Ramos (cell line): ENCODE measurements around the gene C1QTNF4.
"Not testable (repeated sequence)": the region's sequence is repeated elsewhere in the genome, so short reads cannot be mapped to it uniquely, and the experiment has no call there.

ENCODE experiments used
- in situ Hi-C: fragments of 300-500 bp; cut with MboI; formaldehyde crosslinking; loops from one replicate; pipeline ENCODE4 v1.14.3; 2022; ENCODE audit warnings: low sequenced_read_pairs; ENCODE audit not compliant: unreplicated experiment

Gene C1QTNF4

GRCh38 chr11:47571357-47571729, 22.9 kb downstream of the C1QTNF4 start:
- in situ Hi-C loops = no loop called here

- in situ Hi-C loops = no loop called here
Observed at GRCh38 chr11:47570651-47571356, 23.4 kb downstream of the C1QTNF4 start.

GRCh38 chr11:47569646-47570045, 24.6 kb downstream of the C1QTNF4 start:
- in situ Hi-C loops = no loop called here

GRCh38 chr11:47566149-47566698, 28.0 kb downstream of the C1QTNF4 start:
- in situ Hi-C loops = no loop called here

GRCh38 chr11:47565340-47566148, 28.7 kb downstream of the C1QTNF4 start, which contains the start of gene PTPMT1:
PTPMT1 (plus strand) TSS chr11:47565599; CDS start chr11:47565623, 24 bp downstream.
- in situ Hi-C loops = no loop called here

DNA sequence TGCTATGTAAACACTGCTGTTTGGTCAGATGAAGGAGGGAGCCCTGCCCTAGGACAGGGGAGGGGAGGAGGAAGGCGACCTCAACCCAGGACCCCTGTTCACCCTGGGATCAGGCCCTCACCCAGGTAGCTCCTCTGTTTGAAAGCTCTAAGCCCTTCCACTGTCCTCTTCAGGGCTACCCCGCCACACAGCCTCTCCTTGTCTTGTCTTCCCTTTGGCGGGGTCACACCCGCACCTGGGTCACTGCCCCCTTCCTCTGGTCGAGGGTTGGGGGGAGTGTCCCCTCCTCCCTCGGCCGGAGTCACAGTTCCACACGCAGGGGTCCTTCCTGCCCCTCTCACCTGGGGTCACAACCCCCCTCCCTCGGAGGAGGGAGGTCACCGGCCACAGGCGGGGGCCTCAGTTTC, 29.3 kb downstream of the C1QTNF4 start:
- in situ Hi-C loops = no loop called here

- in situ Hi-C loops = not testable (repeated sequence)
Observed at GRCh38 chr11:47564366-47564765, 29.8 kb downstream of the C1QTNF4 start.

GRCh38 chr11:47562393-47562792, 31.8 kb downstream of the C1QTNF4 start:
- in situ Hi-C loops = not testable (repeated sequence)

DNA sequence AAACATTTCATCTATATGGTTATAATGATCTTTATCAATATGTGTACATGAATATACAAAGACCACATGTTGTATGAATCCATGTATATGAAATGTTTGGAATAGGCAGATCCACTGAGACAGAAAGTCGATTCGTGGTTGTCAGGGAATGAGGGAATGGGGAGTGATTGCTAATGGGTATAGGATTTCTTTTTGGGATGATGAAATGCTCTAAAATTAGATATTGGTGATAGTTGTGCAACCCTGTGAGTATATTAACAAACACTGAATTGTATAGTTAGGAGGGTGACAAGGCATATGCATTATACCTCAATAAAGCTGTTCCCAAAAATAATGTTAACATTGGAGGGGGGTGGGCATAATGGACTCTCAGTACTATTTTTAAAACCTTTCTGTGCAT, 33.8 kb downstream of the C1QTNF4 start:
- in situ Hi-C loops = no loop called here

GRCh38 chr11:47558695-47559094, 35.5 kb downstream of the C1QTNF4 start:
- in situ Hi-C loops = no loop called here

GRCh38 chr11:47557004-47557403, 37.2 kb downstream of the C1QTNF4 start:
- in situ Hi-C loops = not testable (repeated sequence)

DNA sequence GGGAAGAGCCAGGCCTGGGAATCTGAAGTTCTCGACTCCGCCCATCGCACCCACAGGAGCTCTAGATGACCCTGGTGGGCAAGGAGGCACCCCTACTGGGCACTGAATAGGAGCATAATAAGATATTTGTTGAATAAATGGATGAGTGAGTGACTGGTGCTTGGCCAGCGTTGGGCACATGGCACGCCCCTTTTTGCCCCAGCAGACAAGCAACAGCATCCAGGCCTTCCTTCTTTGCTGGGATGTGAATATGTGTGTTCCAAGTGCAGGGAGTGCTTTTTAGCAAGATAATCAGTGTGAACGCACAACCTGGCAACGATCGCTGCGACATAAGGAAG, 40.8 kb downstream of the C1QTNF4 start:
- in situ Hi-C loops = no loop called here

GRCh38 chr11:47552566-47553405, 41.4 kb downstream of the C1QTNF4 start, which contains the start of gene CELF1:
CELF1 (minus strand) TSS chr11:47553132; CDS start chr11:47499523, 53,609 bp downstream.
- in situ Hi-C loops = no loop called here

- in situ Hi-C loops = no loop called here
Observed at GRCh38 chr11:47552056-47552565, 42.1 kb downstream of the C1QTNF4 start.

DNA sequence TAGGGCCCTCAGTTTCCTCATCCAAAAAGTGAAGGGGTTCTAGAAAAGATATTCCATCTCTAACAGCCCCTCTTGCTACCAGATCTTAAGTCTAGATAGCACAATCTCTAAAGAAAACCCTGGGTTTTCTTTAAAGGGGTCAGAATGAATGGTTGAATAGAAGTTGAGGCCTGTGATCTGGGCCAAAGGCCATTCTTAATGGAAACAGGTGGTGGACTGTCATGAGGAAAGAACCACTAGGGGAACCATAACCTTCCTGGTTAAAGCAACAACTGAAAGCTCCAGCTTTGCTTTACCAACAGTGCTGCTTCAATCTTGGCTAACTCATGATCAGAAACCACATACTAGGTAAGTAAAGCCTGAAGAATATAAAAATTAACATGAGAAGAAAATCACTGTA, 43.1 kb downstream of the C1QTNF4 start:
- in situ Hi-C loops = no loop called here

DNA sequence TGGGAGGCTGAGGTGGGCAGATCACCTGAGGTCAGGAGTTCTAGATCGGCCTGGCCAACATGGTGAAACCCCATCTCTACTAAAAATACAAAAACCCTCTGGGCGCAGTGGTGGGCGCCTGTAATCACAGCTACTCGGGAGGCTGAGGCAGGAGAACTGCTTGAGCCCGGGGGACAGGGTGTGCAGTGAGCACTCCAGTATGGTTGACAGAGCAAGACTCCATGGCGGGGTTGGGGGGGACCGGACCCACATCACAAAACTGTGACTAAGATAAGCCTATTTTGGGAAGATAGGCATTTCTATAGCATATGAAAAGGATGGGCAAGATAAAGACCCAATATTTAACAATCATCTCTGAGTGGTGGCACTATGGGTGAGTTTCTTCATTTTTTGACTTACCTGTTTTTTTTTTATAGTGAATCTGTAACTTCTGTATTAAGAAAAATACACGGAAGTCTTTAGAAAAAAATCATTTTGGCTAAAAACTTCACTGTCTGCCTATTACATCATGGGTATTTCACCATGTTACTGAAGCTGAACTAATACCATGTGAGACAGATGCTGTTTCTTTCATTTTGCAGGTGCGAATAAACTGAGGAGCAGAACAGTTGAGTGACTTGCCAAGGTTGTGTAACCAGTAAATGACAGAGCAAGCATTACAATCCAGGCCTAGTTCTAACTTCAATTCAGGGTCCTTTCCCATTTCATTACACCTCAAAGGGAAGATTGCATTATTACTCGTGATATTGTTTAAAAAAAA, 43.7 kb downstream of the C1QTNF4 start:
- in situ Hi-C loops = no loop called here

- in situ Hi-C loops = not testable (repeated sequence)
Observed at GRCh38 chr11:47546274-47546673, 47.9 kb downstream of the C1QTNF4 start.

DNA sequence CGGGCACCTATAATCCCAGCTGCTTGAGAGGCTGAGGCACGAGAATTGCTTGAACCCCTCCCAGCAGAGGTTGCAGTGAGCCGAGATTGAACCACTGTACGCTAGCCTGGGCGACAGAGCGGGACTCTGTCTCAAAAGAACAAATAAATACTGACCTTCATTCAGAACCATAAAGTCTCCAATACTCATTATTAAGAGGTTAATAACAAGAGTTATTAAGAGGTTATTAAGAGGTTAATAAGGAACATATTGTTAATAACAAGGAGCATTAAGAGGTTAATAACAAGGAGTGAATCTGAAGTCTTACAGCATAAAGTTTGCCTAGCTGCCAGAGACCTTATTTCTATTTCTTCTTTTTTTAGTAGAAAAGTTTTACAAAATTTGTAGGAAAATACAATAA, 48.9 kb downstream of the C1QTNF4 start:
- in situ Hi-C loops = no loop called here

- in situ Hi-C loops = no loop called here
Observed at GRCh38 chr11:47541070-47541469, 53.1 kb downstream of the C1QTNF4 start.

DNA sequence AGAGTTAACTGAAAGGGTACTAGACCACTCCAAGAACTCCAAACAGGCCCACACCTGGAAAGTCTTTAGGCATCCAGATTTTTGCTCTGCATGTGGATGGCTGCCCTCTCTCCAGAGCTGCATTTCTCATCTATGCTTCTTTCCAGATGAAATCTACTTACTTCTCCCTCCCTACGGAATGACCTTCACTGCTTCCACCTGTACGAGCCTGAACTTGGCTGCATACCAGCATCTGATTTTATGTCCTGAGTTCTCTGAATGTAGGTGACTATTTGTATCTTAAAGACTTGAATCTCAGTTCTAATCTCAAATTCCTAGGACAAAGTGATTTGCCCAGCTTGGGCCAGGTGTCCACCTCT, 54.6 kb downstream of the C1QTNF4 start:
- in situ Hi-C loops = no loop called here
